SIG-M5 treated with dmso at 0.1 percent for 504 hours (cell line): ENCODE data around the gene MRAS.

Experiments used
- DNase-seq: peaks from one replicate; lab custom pipeline; 2025; ENCODE audit not compliant: unreplicated experiment; lab: John Stamatoyannopoulos, UW

MRAS gene

DNA sequence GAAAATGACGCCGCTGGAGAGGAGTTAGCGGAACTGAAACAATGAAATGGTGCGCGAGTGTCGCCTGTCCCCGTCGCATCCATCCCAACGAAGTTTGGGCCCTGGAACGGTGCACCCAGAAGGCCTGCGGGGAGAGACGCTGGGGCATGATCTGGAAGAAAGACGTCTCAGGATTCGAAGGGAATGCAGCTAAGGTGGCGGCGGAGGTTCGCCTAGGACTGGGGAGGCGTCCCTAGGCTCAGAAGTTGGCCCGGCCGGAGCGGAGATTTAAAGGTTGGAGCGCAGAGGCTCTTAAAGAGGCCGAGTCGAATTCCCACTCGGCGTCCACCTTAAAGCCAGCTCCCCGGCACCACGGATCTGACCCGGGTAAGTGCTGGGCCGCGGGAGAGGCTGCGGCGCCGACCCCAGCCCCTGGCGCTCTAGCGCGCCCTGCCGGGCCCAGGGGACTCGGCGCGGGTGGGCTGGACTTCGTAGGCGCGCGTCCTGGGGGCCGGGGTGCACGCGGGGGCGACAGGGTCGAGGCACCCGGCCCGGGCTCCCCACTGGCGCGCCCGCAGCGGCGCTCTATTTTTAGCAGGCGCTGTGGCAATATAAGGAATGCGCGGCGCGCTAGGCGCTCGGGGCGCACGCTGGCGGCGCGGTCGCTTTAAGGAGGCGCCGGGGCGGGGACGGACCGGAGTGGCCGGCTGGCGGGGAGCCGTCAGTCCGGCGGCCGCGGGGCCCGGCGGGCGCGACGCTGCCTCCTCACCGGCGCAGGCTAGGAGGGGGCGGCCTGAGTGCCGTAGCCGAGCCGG, at the start of gene MRAS:
TSS of gene MRAS (plus strand) at position 620 of the 794 bp plus-strand sequence. CDS start 24,305 bp downstream, outside the sequence.
- DNase-seq: peak; percentile 63

DNA sequence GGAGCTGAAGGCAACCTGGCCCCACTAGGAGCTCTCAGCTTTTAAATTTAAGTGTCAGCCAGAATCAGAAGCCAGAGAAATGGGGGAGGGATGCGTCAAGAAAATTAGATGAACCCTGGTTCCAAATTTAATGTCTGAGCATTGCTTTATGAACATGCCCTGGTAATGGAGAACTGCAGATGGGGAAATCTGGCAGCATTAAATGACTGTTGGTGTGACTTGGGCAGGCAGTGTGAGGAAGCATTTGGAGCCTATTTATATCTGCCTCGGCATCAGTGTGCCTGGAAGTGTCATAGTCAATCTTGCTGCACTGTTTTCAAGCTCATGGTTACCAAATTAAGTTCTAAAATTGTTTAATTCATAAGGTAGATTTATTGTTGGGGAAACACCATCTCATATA, 47.7 kb upstream of the MRAS start:
- DNase-seq: no peak

- DNase-seq: no peak
Observed at GRCh38 chr3:138303474-138303873, 44.9 kb upstream of the MRAS start.

DNA sequence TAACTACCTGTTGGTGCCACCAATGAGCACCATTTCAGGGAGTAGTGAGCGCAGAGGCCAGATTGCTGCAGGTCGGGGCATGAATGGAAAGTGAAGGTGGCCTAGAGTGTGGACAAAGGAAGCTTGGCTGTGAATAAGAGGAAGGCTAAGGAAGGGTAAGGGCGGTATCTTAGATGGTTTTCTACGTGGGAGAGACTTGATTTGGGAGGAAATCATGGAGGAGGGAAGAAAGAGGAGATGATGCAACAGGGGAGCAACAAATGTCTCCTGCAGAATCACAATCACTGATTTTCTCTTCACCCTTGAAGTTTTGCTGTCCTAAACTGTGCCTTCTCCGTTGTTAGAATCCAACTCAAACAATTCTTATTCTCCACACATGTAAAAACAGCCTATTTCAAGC, 40.5 kb upstream of the MRAS start:
- no peak for DNase-seq

DNA sequence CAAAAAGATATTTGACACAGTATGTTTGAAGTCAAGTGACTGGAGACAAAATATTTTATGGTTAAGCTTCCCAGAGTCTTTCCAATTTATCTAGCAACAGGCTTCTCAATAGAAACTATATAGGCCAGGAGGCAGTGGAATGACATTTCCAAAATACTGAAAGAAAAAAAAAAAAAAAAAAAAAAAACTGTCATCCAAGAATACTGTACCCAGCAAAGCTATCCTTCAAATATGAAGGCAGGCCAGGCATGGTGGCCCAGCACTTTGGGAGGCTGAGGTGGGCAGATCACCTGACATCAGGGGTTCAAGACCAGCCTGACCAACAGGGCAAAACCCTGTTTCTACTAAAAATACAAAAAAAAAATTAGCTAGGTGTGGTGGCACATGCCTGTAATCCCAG, 39.6 kb upstream of the MRAS start:
- DNase-seq: no peak

DNA sequence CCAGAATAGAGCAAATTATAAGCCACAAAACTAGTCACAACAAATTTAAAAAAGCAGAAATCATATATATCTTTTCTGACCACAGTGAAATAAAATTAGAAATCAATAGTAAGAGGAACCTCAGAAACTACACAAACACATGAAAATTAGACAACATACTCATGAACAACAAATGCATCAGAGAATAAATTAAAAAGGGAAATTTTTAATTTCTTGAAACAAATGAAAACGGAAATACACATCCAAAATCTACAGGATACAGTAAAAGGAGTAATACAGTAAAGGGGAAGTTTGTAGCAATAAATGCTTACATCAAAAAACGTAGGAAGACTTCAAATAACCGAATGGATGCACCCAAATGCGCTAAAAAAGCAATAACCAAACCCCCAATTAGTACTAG, 37.9 kb upstream of the MRAS start:
- DNase-seq: no peak

DNA sequence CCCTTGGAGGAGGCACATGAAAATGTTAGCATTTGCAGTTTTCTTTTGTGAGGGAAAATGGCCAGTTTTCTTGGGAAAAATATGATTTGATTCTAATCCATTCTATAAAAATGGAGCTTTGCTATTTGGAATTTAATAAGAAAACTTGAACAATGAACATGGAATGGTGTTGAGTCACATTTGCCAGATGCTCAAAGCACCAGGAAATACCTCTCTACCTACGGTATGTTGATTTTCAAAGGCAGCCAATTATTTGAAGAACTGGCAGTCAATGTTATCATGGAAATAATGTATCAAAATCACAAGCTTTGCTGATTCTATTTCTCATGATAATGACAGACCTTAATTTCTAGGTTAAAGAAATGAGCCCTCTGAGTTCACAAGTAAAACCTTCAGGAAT, 33.6 kb upstream of the MRAS start:
- no peak for DNase-seq

- no peak for DNase-seq
Observed at GRCh38 chr3:138317687-138318086, 30.7 kb upstream of the MRAS start.

DNA sequence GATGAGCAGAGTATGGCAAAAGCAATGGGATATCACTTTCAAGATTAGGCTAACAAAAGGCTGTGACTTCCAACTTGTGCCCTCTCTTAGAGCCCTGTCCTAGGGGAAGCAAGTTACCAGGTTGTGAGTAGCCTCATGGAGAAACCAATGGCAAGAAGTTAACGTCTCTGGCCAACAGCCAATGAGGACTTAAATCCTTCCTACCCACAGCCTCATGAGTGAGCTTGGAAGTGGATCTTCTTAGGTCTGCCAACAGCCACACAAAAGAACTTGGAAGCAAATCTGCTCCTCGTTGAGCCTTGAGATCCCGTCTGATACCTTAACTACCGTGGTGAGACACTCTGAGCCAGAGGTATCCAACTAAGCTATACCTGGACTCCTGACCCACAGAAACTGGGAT, 24.4 kb upstream of the MRAS start:
- no peak for DNase-seq

- DNase-seq: no peak
Observed at GRCh38 chr3:138325990-138326389, 22.4 kb upstream of the MRAS start.

- DNase-seq: no peak
Observed at GRCh38 chr3:138326866-138327595, 21.3 kb upstream of the MRAS start.

- no peak for DNase-seq
Observed at GRCh38 chr3:138327831-138328230, 20.5 kb upstream of the MRAS start.

DNA sequence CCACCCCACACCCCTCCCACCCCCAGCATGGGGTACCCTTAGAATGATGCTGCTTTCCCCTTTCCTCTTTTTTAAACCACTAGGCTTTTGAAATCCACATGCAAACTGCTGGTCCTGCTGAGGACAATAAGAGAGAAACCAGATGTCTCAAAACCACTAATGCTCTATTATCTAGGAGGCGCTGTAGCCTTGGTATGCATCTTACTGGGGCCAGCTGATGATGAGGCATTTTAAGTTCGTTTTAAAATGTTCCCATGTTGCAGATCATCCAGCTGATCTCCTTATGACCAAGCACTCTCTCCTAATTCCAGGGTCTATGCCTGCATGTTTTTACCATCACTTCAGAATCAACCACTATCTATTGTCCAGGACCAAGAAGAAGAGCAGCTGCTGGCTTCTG, 20.0 kb upstream of the MRAS start:
- DNase-seq: peak; percentile 83

- DNase-seq: peak; percentile 80
Observed at GRCh38 chr3:138329127-138329983, 19.0 kb upstream of the MRAS start, which contains the start of gene NME9. Gene NME9 (minus strand): TSS chr3:138329851. CDS start chr3:138329335, 516 bp downstream.

GRCh38 chr3:138329984-138330293, 18.4 kb upstream of the MRAS start:
- DNase-seq: no peak

- peak; percentile 12 for DNase-seq
Observed at GRCh38 chr3:138331143-138331894, 17.1 kb upstream of the MRAS start.

DNA sequence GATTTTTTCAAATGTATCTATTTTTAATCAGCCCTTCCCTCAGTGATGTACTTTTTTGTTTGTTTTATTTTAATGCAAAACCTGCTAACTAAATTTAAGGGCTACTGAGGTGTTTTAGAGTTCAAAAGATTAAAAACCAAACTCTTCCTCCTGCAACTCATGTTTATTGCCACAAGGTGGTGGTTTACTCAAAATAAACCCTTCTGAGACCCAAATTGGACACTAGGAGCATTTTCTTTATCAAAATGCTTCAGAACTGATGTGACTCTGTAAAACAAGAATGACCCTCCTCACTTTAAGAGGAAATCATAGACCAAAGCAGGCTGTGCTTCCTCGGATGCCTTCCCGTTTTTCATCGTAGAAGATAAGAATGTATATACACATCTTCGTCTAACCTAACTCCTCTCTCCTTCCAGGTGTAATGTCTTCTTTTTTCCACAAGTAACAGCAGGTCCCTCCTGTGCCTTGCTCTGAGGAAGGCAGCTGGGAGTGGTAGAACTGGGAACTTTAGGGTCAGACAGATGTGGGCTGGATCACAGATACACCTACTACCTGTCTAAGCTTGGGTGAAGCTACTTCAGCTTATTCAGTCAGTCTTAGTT, 15.8 kb upstream of the MRAS start:
- peak; percentile 68 for DNase-seq

- no peak for DNase-seq
Observed at GRCh38 chr3:138334608-138335007, 13.8 kb upstream of the MRAS start.

GRCh38 chr3:138336454-138336999, 11.9 kb upstream of the MRAS start:
- no peak for DNase-seq

DNA sequence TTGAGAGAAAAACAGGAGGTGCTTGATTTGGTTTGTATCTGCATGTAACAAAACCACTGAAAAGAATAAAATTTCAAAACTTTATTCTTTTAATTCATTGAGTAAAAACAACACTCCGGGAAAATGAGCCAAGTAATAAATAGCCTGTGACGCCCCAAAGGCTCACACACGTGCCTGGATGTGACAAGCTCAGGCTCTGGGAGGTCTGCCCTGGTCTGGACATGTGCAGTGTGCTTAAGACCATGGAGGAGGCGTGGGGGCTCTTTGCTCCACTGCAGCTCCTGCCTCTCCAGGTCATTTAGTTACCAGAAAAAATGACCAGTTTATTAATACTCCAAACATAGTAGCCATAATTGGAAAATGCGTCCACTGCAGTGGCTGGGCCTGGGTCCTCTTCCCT, 10.1 kb upstream of the MRAS start:
- DNase-seq: no peak
